HepG2 (cell line): ENCODE data around the gene SPHK1. TPM values are rescaled to one million over a fixed set of nuclear protein-coding genes. Genes with fewer than 3 reads are reported as not detected.
A peak's percentile ranks its signal among the peaks of the same experiment; 100 is the strongest.

Experiments
- CBX2 ChIP-seq, 2 experiments: fragments of 200-600 bp in 1 of 2; sonication (generic); formaldehyde crosslinking in 1 of 2; IDR thresholded peaks; 2 replicates each; pipeline versions ENCODE4 v1.7.0 to v1.8.1; 2018 to 2022; ENCODE audit warnings: low read depth in 2 of 2, low read length in 1 of 2, mild to moderate bottlenecking in 1 of 2, missing genetic modification reagents in 1 of 2
- CCAR2 ChIP-seq: fragments of 200-400 bp; formaldehyde crosslinking; optimal IDR thresholded peaks from 2 replicates; pipeline ENCODE3; 2018; ENCODE audit warnings: low read depth, mild to moderate bottlenecking, low read length, moderate library complexity
- FIP1L1 ChIP-seq: fragments of 200-400 bp; formaldehyde crosslinking; IDR thresholded peaks from 2 replicates; pipeline ENCODE4 v1.6.1; 2018; ENCODE audit warnings: low read depth, mild to moderate bottlenecking, low read length, moderate library complexity, borderline replicate concordance; ENCODE audit not compliant: insufficient read depth
- KMT2A ChIP-seq: sonication (generic); formaldehyde crosslinking; IDR thresholded peaks from 2 replicates; pipeline ENCODE4 v1.4.0; 2020; ENCODE audit warnings: missing genetic modification reagents
- NFKBIZ ChIP-seq: IDR thresholded peaks from 2 replicates; pipeline ENCODE4 v1.6.1; 2018; ENCODE audit warnings: missing genetic modification reagents, missing compliant biosample characterization
- ZFP37 ChIP-seq: sonication (generic); formaldehyde crosslinking; IDR thresholded peaks from 2 replicates; pipeline ENCODE4 v1.4.0; 2020; ENCODE audit warnings: missing genetic modification reagents, borderline replicate concordance
- ZNF121 ChIP-seq: sonication (generic); formaldehyde crosslinking; IDR thresholded peaks from 2 replicates; pipeline ENCODE4 v1.5.0; 2020; ENCODE audit warnings: mild to moderate bottlenecking, missing genetic modification reagents
- ZNF160 ChIP-seq: sonication (generic); formaldehyde crosslinking; IDR thresholded peaks from 2 replicates; pipeline ENCODE4 v1.8.0; 2022; ENCODE audit warnings: mild to moderate bottlenecking, inconsistent platforms, missing genetic modification reagents
- polyA plus RNA-seq, 8 experiments: library from polyadenylated mRNA; depleted of rRNA in 3 of 8; stranded (reverse) in 7 of 8; unstranded in 1 of 8; fragments of >200 nt; fragmentation: Illumina TruSeq in 4 of 8; extraction: Trizol in 4 of 8; gene quantifications; 2 replicates each; pipeline versions ENCODE4 v1.2.1 to v1.2.3, GENCODE V29; 2011 to 2016; ENCODE audit warnings: low read depth in 4 of 8, missing spikeins in 1 of 8, mixed read lengths in 1 of 8; ENCODE audit not compliant: insufficient read depth in 1 of 8
- total RNA-seq, 5 experiments: library from RNA; depleted of rRNA; stranded (reverse); fragments of >200 nt; fragmentation: Illumina TruSeq; extraction: Trizol; gene quantifications; 2 replicates each; pipeline ENCODE4 v1.2.3, GENCODE V29; 2016; ENCODE audit warnings: low read depth in 1 of 5
- TF ChIP-seq, protein P1 (sequence below): sonication (generic); formaldehyde crosslinking; IDR thresholded peaks from 2 replicates; pipeline ENCODE4 v1.4.0; 2020; ENCODE audit warnings: missing genetic modification reagents, low read depth, mild to moderate bottlenecking, borderline replicate concordance
- TF ChIP-seq, protein P2 (sequence below): sonication (generic); formaldehyde crosslinking; conservative IDR thresholded peaks from 2 replicates; pipeline ENCODE4 v1.4.0; 2020; ENCODE audit warnings: missing genetic modification reagents
- TF ChIP-seq, protein P3 (sequence below): sonication (generic); formaldehyde crosslinking; IDR thresholded peaks from 2 replicates; pipeline ENCODE4 v1.5.1; 2020; ENCODE audit warnings: mild to moderate bottlenecking, missing genetic modification reagents, borderline replicate concordance
- TF ChIP-seq, protein P4 (sequence below): IDR thresholded peaks from 2 replicates; pipeline ENCODE4 v1.4.0; 2020; ENCODE audit warnings: mild to moderate bottlenecking, missing genetic modification reagents
- TF ChIP-seq, protein P5 (sequence below): sonication (generic); formaldehyde crosslinking; IDR thresholded peaks from 2 replicates; pipeline ENCODE4 v1.8.1; 2022; ENCODE audit warnings: mild to moderate bottlenecking, missing genetic modification reagents

The SPHK1 gene
- total and polyA plus RNA-seq, 2 of the 13 experiments (the other 11 are each of a cell fraction or from before 2014, with no cell fraction given): 129 to 160 TPM

DNA sequence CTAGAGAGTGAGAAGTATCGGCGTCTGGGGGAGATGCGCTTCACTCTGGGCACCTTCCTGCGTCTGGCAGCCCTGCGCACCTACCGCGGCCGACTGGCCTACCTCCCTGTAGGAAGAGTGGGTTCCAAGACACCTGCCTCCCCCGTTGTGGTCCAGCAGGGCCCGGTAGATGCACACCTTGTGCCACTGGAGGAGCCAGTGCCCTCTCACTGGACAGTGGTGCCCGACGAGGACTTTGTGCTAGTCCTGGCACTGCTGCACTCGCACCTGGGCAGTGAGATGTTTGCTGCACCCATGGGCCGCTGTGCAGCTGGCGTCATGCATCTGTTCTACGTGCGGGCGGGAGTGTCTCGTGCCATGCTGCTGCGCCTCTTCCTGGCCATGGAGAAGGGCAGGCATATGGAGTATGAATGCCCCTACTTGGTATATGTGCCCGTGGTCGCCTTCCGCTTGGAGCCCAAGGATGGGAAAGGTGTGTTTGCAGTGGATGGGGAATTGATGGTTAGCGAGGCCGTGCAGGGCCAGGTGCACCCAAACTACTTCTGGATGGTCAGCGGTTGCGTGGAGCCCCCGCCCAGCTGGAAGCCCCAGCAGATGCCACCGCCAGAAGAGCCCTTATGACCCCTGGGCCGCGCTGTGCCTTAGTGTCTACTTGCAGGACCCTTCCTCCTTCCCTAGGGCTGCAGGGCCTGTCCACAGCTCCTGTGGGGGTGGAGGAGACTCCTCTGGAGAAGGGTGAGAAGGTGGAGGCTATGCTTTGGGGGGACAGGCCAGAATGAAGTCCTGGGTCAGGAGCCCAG is 2.8 kb downstream of the SPHK1 start (continued):
- TF ChIP-seq CCAR2 (no peak), KMT2A (no peak), ZNF121 (CRISPR knock-in tag) (no peak), CBX2 (IDR thresholded peaks at IDR 0.05; ENCODE audit: low read depth, low read length) (no peak), CBX2 (CRISPR knock-in tag; IDR thresholded peaks at IDR 0.05; ENCODE audit: low read depth) (no peak), NFKBIZ (no peak), ZNF160 (CRISPR knock-in tag) (no peak), ZFP37 (CRISPR knock-in tag) (no peak), FIP1L1 (no peak)
- TF ChIP-seq, protein P1, sequence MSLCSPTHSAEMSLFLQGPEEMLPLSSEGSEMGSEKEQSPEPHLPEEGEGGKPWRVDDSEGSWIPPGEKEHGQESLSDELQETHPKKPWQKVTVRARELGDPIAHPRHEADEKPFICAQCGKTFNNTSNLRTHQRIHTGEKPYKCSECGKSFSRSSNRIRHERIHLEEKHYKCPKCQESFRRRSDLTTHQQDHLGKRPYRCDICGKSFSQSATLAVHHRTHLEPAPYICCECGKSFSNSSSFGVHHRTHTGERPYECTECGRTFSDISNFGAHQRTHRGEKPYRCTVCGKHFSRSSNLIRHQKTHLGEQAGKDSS (CRISPR knock-in tag): 0 out of 2 replicates have a peak, but pooled peaks have one; percentile 32
- TF ChIP-seq, protein P2, sequence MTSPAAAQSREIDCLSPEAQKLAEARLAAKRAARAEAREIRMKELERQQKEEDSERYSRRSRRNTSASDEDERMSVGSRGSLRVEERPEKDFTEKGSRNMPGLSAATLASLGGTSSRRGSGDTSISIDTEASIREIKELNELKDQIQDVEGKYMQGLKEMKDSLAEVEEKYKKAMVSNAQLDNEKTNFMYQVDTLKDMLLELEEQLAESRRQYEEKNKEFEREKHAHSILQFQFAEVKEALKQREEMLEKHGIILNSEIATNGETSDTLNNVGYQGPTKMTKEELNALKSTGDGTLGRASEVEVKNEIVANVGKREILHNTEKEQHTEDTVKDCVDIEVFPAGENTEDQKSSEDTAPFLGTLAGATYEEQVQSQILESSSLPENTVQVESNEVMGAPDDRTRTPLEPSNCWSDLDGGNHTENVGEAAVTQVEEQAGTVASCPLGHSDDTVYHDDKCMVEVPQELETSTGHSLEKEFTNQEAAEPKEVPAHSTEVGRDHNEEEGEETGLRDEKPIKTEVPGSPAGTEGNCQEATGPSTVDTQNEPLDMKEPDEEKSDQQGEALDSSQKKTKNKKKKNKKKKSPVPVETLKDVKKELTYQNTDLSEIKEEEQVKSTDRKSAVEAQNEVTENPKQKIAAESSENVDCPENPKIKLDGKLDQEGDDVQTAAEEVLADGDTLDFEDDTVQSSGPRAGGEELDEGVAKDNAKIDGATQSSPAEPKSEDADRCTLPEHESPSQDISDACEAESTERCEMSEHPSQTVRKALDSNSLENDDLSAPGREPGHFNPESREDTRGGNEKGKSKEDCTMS: no peak
- TF ChIP-seq, protein P3, sequence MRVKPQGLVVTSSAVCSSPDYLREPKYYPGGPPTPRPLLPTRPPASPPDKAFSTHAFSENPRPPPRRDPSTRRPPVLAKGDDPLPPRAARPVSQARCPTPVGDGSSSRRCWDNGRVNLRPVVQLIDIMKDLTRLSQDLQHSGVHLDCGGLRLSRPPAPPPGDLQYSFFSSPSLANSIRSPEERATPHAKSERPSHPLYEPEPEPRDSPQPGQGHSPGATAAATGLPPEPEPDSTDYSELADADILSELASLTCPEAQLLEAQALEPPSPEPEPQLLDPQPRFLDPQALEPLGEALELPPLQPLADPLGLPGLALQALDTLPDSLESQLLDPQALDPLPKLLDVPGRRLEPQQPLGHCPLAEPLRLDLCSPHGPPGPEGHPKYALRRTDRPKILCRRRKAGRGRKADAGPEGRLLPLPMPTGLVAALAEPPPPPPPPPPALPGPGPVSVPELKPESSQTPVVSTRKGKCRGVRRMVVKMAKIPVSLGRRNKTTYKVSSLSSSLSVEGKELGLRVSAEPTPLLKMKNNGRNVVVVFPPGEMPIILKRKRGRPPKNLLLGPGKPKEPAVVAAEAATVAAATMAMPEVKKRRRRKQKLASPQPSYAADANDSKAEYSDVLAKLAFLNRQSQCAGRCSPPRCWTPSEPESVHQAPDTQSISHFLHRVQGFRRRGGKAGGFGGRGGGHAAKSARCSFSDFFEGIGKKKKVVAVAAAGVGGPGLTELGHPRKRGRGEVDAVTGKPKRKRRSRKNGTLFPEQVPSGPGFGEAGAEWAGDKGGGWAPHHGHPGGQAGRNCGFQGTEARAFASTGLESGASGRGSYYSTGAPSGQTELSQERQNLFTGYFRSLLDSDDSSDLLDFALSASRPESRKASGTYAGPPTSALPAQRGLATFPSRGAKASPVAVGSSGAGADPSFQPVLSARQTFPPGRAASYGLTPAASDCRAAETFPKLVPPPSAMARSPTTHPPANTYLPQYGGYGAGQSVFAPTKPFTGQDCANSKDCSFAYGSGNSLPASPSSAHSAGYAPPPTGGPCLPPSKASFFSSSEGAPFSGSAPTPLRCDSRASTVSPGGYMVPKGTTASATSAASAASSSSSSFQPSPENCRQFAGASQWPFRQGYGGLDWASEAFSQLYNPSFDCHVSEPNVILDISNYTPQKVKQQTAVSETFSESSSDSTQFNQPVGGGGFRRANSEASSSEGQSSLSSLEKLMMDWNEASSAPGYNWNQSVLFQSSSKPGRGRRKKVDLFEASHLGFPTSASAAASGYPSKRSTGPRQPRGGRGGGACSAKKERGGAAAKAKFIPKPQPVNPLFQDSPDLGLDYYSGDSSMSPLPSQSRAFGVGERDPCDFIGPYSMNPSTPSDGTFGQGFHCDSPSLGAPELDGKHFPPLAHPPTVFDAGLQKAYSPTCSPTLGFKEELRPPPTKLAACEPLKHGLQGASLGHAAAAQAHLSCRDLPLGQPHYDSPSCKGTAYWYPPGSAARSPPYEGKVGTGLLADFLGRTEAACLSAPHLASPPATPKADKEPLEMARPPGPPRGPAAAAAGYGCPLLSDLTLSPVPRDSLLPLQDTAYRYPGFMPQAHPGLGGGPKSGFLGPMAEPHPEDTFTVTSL (CRISPR knock-in tag): no peak
- TF ChIP-seq, protein P4, sequence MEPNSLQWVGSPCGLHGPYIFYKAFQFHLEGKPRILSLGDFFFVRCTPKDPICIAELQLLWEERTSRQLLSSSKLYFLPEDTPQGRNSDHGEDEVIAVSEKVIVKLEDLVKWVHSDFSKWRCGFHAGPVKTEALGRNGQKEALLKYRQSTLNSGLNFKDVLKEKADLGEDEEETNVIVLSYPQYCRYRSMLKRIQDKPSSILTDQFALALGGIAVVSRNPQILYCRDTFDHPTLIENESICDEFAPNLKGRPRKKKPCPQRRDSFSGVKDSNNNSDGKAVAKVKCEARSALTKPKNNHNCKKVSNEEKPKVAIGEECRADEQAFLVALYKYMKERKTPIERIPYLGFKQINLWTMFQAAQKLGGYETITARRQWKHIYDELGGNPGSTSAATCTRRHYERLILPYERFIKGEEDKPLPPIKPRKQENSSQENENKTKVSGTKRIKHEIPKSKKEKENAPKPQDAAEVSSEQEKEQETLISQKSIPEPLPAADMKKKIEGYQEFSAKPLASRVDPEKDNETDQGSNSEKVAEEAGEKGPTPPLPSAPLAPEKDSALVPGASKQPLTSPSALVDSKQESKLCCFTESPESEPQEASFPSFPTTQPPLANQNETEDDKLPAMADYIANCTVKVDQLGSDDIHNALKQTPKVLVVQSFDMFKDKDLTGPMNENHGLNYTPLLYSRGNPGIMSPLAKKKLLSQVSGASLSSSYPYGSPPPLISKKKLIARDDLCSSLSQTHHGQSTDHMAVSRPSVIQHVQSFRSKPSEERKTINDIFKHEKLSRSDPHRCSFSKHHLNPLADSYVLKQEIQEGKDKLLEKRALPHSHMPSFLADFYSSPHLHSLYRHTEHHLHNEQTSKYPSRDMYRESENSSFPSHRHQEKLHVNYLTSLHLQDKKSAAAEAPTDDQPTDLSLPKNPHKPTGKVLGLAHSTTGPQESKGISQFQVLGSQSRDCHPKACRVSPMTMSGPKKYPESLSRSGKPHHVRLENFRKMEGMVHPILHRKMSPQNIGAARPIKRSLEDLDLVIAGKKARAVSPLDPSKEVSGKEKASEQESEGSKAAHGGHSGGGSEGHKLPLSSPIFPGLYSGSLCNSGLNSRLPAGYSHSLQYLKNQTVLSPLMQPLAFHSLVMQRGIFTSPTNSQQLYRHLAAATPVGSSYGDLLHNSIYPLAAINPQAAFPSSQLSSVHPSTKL (CRISPR knock-in tag): no peak
- TF ChIP-seq, protein P5, sequence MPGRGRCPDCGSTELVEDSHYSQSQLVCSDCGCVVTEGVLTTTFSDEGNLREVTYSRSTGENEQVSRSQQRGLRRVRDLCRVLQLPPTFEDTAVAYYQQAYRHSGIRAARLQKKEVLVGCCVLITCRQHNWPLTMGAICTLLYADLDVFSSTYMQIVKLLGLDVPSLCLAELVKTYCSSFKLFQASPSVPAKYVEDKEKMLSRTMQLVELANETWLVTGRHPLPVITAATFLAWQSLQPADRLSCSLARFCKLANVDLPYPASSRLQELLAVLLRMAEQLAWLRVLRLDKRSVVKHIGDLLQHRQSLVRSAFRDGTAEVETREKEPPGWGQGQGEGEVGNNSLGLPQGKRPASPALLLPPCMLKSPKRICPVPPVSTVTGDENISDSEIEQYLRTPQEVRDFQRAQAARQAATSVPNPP (CRISPR knock-in tag): 0 out of 2 replicates have a peak, but pooled peaks have one; percentile 5
